ENCODE measurements around the gene ZBTB43.

GRCh38 chr9:126882746-126883145 is 77.9 kb downstream of the ZBTB43 start:
- TF ChIP-seq CTCF (IDR thresholded peaks at IDR 0.05) = no peak
- no peak for TF ChIP-seq POLR2AphosphoS5 (IDR thresholded peaks at IDR 0.05)
- TF ChIP-seq EP300 (IDR thresholded peaks at IDR 0.05) = no peak

Data from sigmoid colon (tissue), 4 donors.